CD4-positive, alpha-beta memory T cell (primary cell): Measurements from ENCODE around the gene NPRL2. TPM values are rescaled to one million over a fixed set of nuclear protein-coding genes. Genes with fewer than 3 reads are reported as not detected.
A peak's percentile ranks its signal among the peaks of the same experiment; 100 is the strongest.

Source experiments
- CTCF ChIA-PET: fragments of 350-600 bp; sonication (Branson Sonifier 250); formaldehyde crosslinking; loops from one replicate; lab custom pipeline; 2021; ENCODE audit warnings: inconsistent platforms; ENCODE audit not compliant: partially characterized antibody; lab: Charles Lee
- POLR2A ChIA-PET: fragments of 350-600 bp; sonication (Branson Sonifier 250); formaldehyde crosslinking; loops from one replicate; lab custom pipeline; 2021; ENCODE audit not compliant: partially characterized antibody; lab: Charles Lee
- DNase-seq, 5 donors: peaks; one replicate each; pipeline versions ENCODE4 v3.0.0 to v3.0.0-alpha.2; 2020 to 2022; ENCODE audit warnings: mixed read lengths in 1 of 5
- H3K27ac ChIP-seq: one replicate; pipeline ENCODE4 v1.7.0; 2013; ENCODE audit warnings: low read depth, low read length
- H3K27me3 ChIP-seq: 2 replicates; pipeline ENCODE4 v1.7.0; 2013; ENCODE audit warnings: mild to moderate bottlenecking, low read length, moderate library complexity; ENCODE audit not compliant: insufficient read depth
- H3K36me3 ChIP-seq: 2 replicates; pipeline ENCODE4 v1.7.0; 2013; ENCODE audit warnings: mild to moderate bottlenecking, low read length, moderate library complexity; ENCODE audit not compliant: insufficient read depth
- H3K4me1 ChIP-seq: 2 replicates; pipeline ENCODE4 v1.7.0; 2013; ENCODE audit warnings: mild to moderate bottlenecking, low read length, moderate library complexity; ENCODE audit not compliant: insufficient read depth
- H3K4me3 ChIP-seq, 2 donors: one replicate each; pipeline ENCODE4 v1.7.0; 2013; ENCODE audit warnings: low read length in 2 of 2, mild to moderate bottlenecking in 1 of 2
- H3K9me3 ChIP-seq, 2 donors: one replicate each; pipeline ENCODE4 v1.7.0; 2013; ENCODE audit warnings: low read length in 2 of 2, control low read depth in 1 of 2; ENCODE audit not compliant: control insufficient read depth in 1 of 2
- H3K27ac Mint-ChIP-seq, 7 donors: one replicate each; pipeline ENCODE4 v1.8.0; 2020 to 2021; ENCODE audit warnings: mixed read lengths in 7 of 7, mild to moderate bottlenecking in 6 of 7, inconsistent platforms in 3 of 7, moderate library complexity in 3 of 7
- H3K27me3 Mint-ChIP-seq, 2 donors: one replicate each; pipeline ENCODE4 v1.8.0; 2020 to 2021; ENCODE audit warnings: mixed read lengths in 2 of 2
- H3K36me3 Mint-ChIP-seq, 2 donors: one replicate each; pipeline ENCODE4 v1.8.0; 2020 to 2021; ENCODE audit warnings: mixed read lengths in 2 of 2, inconsistent platforms in 1 of 2, mild to moderate bottlenecking in 1 of 2
- H3K4me1 Mint-ChIP-seq, 4 donors: one replicate each; pipeline ENCODE4 v1.8.0; 2020 to 2021; ENCODE audit warnings: mixed read lengths in 4 of 4, mild to moderate bottlenecking in 1 of 4
- H3K4me3 Mint-ChIP-seq, 8 donors: one replicate each; pipeline ENCODE4 v1.8.0; 2020 to 2021; ENCODE audit warnings: mixed read lengths in 8 of 8, mild to moderate bottlenecking in 7 of 8, moderate library complexity in 6 of 8, inconsistent platforms in 3 of 8
- H3K9me3 Mint-ChIP-seq, 8 donors: one replicate each; pipeline ENCODE4 v1.8.0; 2020 to 2021; ENCODE audit warnings: mixed read lengths in 8 of 8, mild to moderate bottlenecking in 5 of 8, inconsistent platforms in 3 of 8, moderate library complexity in 1 of 8
- intact Hi-C: fragments of 100-400 bp; cut with micrococcal nuclease; formaldehyde crosslinking; loops from one replicate; pipeline ENCODE4 v1.15.1; 2023
- polyA plus RNA-seq, 2 donors: library from polyadenylated mRNA; unstranded; fragments of 300-500 nt; fragmentation: Illumina TruSeq; gene quantifications; one replicate each; pipeline ENCODE4 v1.2.3, GENCODE V29; 2021
- total RNA-seq, 2 experiments: library from RNA; stranded (reverse); gene quantifications; one replicate each; pipeline ENCODE4 v1.2.3, GENCODE V29; 2021

NPRL2 gene
- total RNA-seq (10 to 100 TPM; 50.0 to 53.0 TPM), polyA plus RNA-seq (10 to 100 TPM; 39.6 to 41.9 TPM)

DNA sequence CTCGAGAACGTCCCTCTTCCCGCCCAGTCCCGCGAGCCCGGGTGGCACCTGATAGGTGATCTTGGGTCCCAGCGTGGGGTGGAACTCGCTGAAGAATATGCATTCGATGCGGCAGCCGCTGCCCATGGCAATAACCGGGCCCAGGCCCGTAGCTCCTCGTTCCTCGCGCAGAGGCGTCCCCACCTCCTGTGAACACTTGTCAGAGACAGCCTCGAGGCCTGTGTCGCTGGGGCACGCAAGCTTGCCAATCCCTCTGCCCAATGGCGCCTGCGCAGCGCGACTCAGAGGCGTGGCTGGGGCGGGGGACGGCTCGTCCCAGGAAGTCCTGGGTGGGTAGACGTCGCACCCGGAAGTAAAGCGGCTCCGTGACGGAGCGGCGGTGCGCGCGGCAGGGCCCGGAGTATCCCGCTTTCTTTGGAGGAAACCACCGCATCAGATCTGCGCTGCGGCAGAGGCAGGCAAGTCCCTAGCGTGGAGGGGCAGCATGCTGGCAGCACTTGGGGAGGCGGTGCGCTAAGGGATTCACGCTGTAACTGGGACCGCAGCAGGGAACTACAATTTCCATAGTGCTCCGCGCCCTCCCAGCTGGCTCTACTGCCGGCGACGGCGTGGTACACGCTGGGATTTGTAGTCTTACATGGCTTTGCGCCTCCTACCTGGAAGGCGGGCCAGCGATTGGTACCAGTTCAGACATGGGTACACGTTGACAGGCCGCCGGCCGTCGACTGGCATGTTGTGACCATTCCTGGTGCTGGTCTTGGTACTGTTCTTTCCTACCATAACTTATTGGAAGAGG lies at the start of gene NPRL2, which contains the start of gene CYB561D2:
Gene NPRL2, minus strand, starts transcription at position 249 of the 796 bp plus-strand sequence. Its CDS starts 123 bp downstream, at position 126.
Gene CYB561D2, plus strand, starts transcription at position 336 of the 796 bp plus-strand sequence. CDS start 572 bp downstream, outside the sequence.
- H3K4me3 Mint-ChIP-seq, result peak within 1 kb of the TSS; percentile 91 to 99 (median 96)
- Histone ChIP-seq H3K27ac (peak within 1 kb of the TSS; percentile 94), H3K27me3 (no peaks in the 10 kb centered on the region), H3K36me3 (peaks cover 35% of the 10 kb centered on the region), H3K9me3 (no peaks in the 10 kb centered on the region), H3K4me3 (peak within 1 kb of the TSS; percentile 66 to 98), H3K4me1 (peaks cover 58% of the 10 kb centered on the region)
- peak within 1 kb of the TSS; percentile 96 to 99 (median 99) for H3K27ac Mint-ChIP-seq
- peaks cover 28 to 78% (median 53%) of the 10 kb centered on the region in 4 donors for H3K4me1 Mint-ChIP-seq
- DNase-seq, result peak; percentile 99 to 100 (median 99)
- no peaks in the 10 kb centered on the region for H3K27me3 Mint-ChIP-seq
- ChIA-PET POLR2A (interaction anchor here (0.7 to 23.7 kb wide), 20 partner anchors 11 to 1257 kb away, joined by 3 to 595 read pairs (median 4); partner anchors contain the start of genes C3orf18, DCAF1, HEMK1 and HYAL3), CTCF (interaction anchor here (0.7 to 4.5 kb wide), 11 partner anchors 10 to 1039 kb away, joined by 3 to 84 read pairs (median 4); partner anchors contain the start of genes RASSF1 and TUSC2)
- intact Hi-C loops, result loop anchor here (1.0 to 5.0 kb wide), 6 partner anchors 9 to 262 kb away; partner anchors contain the start of genes CISH, HYAL3, IFRD2 and NAA80
- peaks cover 6 to 62% of the 10 kb centered on the region in 2 donors for H3K36me3 Mint-ChIP-seq
- H3K9me3 Mint-ChIP-seq, result no peaks in the 10 kb centered on the region

DNA sequence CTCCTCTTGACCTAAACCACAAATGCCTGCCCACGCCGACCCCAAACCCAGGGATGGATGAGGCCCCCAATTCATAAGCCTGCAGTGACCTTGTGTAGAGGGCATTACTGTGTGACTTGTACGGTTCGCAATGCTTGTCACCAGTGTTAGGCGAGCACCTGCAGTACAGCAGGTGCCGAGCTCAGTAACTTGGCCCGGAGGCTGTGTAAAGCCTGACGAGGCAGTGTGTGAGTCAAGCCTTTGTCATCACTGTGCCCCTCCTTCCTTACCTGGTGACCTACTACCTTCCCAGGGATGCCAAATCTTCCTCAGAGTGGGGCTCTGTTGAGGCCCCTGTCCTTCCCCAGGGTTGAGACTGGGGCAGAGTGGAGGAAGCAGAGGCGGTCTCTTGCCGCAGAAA lies 45.9 kb upstream of the NPRL2 start:
- H3K9me3 ChIP-seq, result no peaks in the 10 kb centered on the region
- no peak overlapping the region for H3K27ac Mint-ChIP-seq
- intact Hi-C loops, result no loop called here
- DNase-seq, result no peak
- no peak overlapping the region for H3K4me3 Mint-ChIP-seq
- no peak overlapping the region for H3K4me3 ChIP-seq
- no peaks in the 10 kb centered on the region for H3K27me3 Mint-ChIP-seq
- no peak overlapping the region for H3K27ac ChIP-seq
- no peaks in the 10 kb centered on the region for H3K36me3 Mint-ChIP-seq
- POLR2A ChIA-PET, result no interaction called here
- peaks cover 0 to 4% (median 3%) of the 10 kb centered on the region in 4 donors for H3K4me1 Mint-ChIP-seq
- H3K4me1 ChIP-seq, result no peaks in the 10 kb centered on the region
- H3K27me3 ChIP-seq, result no peaks in the 10 kb centered on the region
- H3K36me3 ChIP-seq, result no peaks in the 10 kb centered on the region
- CTCF ChIA-PET, result no interaction called here
- H3K9me3 Mint-ChIP-seq, result no peaks in the 10 kb centered on the region

DNA sequence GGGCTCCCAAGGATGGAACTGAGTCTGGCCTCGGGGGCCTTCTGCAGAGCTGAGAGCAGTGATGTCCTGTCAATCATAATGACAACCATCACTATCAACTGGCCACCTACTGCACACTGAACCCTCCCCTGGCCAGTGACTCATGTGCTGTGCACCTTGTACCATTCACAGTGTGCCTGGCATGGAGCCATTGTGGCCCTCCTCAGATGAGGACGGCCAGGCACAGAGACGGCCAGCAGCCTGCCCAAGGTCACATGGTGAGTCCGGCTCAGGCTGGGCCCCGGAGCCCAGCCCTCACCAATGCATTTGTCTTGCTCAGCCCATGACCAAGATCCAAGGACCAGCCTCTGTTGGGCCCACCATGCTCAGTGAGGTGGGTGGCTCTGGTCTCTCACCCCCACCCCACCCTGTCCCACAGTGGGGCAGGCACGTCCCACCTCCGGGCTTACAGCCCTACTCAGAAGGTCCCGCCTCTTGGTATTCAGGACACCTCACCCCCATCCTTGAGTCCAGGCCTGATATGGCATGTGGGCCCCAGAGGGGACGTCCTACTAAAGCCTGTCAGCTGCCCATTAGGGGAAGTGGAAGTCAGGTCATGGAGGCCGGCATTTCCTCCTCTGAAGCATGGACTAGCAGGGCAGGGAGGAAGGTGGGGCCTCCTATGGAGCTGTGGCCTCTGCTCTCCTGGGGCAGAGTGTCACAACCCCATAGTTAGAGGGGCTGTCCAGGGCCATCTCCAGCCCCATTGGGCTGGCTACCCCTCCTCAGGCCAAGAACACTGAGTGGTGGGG lies 44.7 kb upstream of the NPRL2 start:
- H3K36me3 Mint-ChIP-seq, result no peaks in the 10 kb centered on the region
- Histone ChIP-seq H3K9me3 (no peaks in the 10 kb centered on the region), H3K36me3 (no peaks in the 10 kb centered on the region), H3K4me3 (no peak overlapping the region), H3K27ac (no peak overlapping the region), H3K27me3 (no peaks in the 10 kb centered on the region), H3K4me1 (no peaks in the 10 kb centered on the region)
- no peak for DNase-seq
- no peak overlapping the region for H3K27ac Mint-ChIP-seq
- intact Hi-C loops, result no loop called here
- no peak overlapping the region for H3K4me3 Mint-ChIP-seq
- CTCF ChIA-PET, result no interaction called here
- H3K4me1 Mint-ChIP-seq, result peaks cover 0 to 4% (median 3%) of the 10 kb centered on the region in 4 donors
- POLR2A ChIA-PET, result no interaction called here
- H3K27me3 Mint-ChIP-seq, result no peaks in the 10 kb centered on the region
- no peaks in the 10 kb centered on the region for H3K9me3 Mint-ChIP-seq

DNA sequence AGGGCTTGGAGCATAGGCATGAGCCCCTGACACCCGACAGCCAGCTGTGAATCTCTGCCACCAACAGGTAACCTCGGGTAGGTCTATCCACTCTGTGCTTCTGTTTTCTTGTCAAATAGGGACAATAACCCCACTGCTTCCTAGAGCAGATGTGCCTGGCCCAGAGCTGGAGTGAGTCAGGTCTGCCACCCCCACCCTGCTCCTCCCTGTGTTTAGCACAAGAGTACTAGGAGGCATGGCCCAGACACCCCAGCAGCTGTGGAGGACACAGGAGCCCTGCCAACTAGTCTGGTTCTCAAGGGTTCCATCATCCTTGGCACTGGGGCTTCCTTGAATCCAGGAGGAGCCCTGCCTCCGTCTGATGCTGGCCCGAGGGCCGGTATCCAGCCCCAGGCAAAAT lies 42.5 kb upstream of the NPRL2 start:
- H3K9me3 Mint-ChIP-seq, result no peaks in the 10 kb centered on the region
- ChIA-PET POLR2A (no interaction called here), CTCF (no interaction called here)
- Histone ChIP-seq H3K4me3 (no peak overlapping the region), H3K27ac (no peak overlapping the region), H3K27me3 (no peaks in the 10 kb centered on the region), H3K4me1 (no peaks in the 10 kb centered on the region), H3K9me3 (no peaks in the 10 kb centered on the region), H3K36me3 (no peaks in the 10 kb centered on the region)
- no peak overlapping the region for H3K4me3 Mint-ChIP-seq
- H3K27me3 Mint-ChIP-seq, result no peaks in the 10 kb centered on the region
- intact Hi-C loops, result no loop called here
- peak in 1 of 5 donors; percentile 9 for DNase-seq
- no peak overlapping the region for H3K27ac Mint-ChIP-seq
- H3K4me1 Mint-ChIP-seq, result peaks cover 0 to 4% (median under 1%) of the 10 kb centered on the region in 4 donors
- H3K36me3 Mint-ChIP-seq, result no peaks in the 10 kb centered on the region

DNA sequence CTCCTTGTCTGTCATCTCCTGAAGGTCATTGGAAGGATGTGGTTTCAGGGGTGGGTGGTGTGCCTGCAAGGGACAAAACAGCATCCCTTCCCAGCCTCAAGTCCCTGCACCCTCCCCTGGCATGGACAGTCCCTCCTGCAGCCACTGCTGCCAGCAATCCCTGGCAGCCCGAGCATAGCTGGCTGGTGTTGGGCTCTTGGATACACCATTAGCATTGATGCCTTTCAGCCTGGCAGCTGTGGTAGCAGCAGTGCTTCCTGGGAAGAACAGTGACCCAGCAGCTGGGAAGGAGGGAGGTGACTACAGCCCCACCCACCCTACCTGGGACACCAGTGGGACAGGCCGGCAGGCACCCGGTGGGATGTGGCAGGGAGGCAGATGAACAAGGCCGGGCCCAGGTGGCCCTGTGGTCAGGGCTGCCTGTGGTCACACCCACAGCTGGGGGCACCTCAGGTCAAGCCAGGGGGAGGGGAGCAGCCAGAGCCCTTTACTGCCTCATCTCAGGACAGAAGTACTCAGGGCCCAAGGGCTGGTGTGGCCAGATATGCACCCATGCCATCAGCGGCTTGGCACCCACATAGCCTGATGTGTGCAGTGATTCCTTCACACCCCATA lies 41.6 kb upstream of the NPRL2 start:
- Mint-ChIP-seq H3K4me1 (peaks cover 0 to 4% (median under 1%) of the 10 kb centered on the region in 4 donors), H3K27me3 (no peaks in the 10 kb centered on the region), H3K27ac (peak overlapping the region in 1 of 7 donors; percentile 70), H3K36me3 (no peaks in the 10 kb centered on the region), H3K9me3 (no peaks in the 10 kb centered on the region), H3K4me3 (no peak overlapping the region)
- Histone ChIP-seq H3K27me3 (no peaks in the 10 kb centered on the region), H3K9me3 (no peaks in the 10 kb centered on the region), H3K4me3 (no peak overlapping the region), H3K36me3 (no peaks in the 10 kb centered on the region), H3K27ac (no peak overlapping the region), H3K4me1 (no peaks in the 10 kb centered on the region)
- ChIA-PET POLR2A (interaction anchor here (1.2 kb wide), 1 partner anchor 27 kb away, joined by 3 read pairs; no protein-coding TSS in a partner anchor), CTCF (no interaction called here)
- intact Hi-C loops, result no loop called here
- DNase-seq, result peak in 1 of 5 donors; percentile 22

DNA sequence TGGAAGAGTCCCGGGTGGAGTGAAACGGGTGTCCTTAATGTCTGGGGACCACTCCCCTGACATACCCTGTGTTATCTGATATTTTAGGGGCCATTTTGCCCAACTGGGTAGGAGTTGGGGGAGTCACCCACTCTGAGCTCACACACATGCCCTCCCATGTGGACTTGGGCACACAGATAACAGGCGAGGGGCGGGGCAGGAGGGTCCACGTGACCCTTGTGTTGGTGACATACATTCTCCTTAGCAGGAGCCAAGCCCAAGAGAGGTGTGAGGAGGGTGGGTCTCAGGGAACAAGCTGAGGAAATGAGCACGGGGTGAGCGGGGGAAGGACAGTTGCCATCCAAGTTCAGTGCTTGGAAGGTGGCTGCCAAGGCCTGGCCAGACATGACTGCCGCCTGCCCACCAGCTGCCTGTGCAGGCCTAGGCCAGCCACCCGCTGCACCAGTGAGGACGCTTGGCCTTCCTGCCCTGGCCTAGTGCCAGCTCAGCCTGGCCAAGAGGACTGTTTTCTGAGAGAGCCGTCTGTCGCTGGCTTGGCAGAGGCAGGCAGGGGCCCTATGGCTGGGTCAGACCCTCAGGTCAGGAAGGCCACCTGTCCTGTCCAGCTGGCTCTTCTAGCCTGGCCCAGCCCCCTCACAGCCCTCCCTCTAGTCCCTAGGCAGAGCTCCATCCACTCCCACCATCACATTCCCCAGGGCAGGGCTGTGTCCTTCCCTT lies 40.1 kb upstream of the NPRL2 start:
- Mint-ChIP-seq H3K4me1 (peaks cover 0 to 2% (median 0%) of the 10 kb centered on the region in 4 donors), H3K27ac (peak overlapping the region in 1 of 7 donors; percentile 24), H3K27me3 (no peaks in the 10 kb centered on the region), H3K36me3 (no peaks in the 10 kb centered on the region), H3K9me3 (no peaks in the 10 kb centered on the region), H3K4me3 (no peak overlapping the region)
- Histone ChIP-seq H3K4me3 (no peak overlapping the region), H3K9me3 (no peaks in the 10 kb centered on the region), H3K36me3 (no peaks in the 10 kb centered on the region), H3K27me3 (no peaks in the 10 kb centered on the region), H3K4me1 (no peaks in the 10 kb centered on the region), H3K27ac (no peak overlapping the region)
- ChIA-PET CTCF (no interaction called here), POLR2A (no interaction called here)
- peak in 1 of 5 donors; percentile 27 for DNase-seq
- intact Hi-C loops, result no loop called here
